Lung (tissue), 12 donors: ENCODE data around the gene GALNS. TPM values are rescaled to one million over a fixed set of nuclear protein-coding genes. Genes with fewer than 3 reads are reported as not detected.

Experiments
- ATAC-seq: fragments of 200-7000 bp; cut with Tn5 transposase; one replicate; pipeline ENCODE4 v1.9.1; 2020; ENCODE audit warnings: moderate number of reproducible peaks; ENCODE audit not compliant: insufficient read depth, low FRiP score
- DNase-seq, 3 donors: peaks; one replicate each; pipeline ENCODE4 v3.0.0-alpha.2; 2013 to 2017
- H3K27ac ChIP-seq, 2 donors: one replicate each; pipeline ENCODE4 v1.5.1; 2013; ENCODE audit warnings: mild to moderate bottlenecking in 2 of 2, moderate library complexity in 2 of 2, control low read depth in 1 of 2, inconsistent platforms in 1 of 2, low read depth in 1 of 2, low read length in 1 of 2
- H3K27me3 ChIP-seq, 3 donors: one replicate each; pipeline ENCODE4 v1.5.1; 2013; ENCODE audit warnings: low read length in 2 of 3; ENCODE audit not compliant: control insufficient read depth in 3 of 3, insufficient read depth in 3 of 3
- H3K36me3 ChIP-seq, 4 donors: one replicate each; pipeline ENCODE4 v1.5.1; 2013; ENCODE audit warnings: low read length in 4 of 4, mild to moderate bottlenecking in 1 of 4, moderate library complexity in 1 of 4; ENCODE audit not compliant: control insufficient read depth in 4 of 4, insufficient read depth in 4 of 4
- H3K4me1 ChIP-seq, 5 donors: one replicate each; pipeline ENCODE4 v1.5.1; 2013; ENCODE audit warnings: low read length in 5 of 5, mild to moderate bottlenecking in 2 of 5, moderate library complexity in 1 of 5; ENCODE audit not compliant: control insufficient read depth in 5 of 5, insufficient read depth in 5 of 5
- H3K4me3 ChIP-seq: one replicate; pipeline ENCODE4 v1.5.1; 2013; ENCODE audit warnings: mild to moderate bottlenecking, control low read depth, moderate library complexity
- H3K9ac ChIP-seq, 2 donors: one replicate each; pipeline ENCODE4 v1.5.1; 2013; ENCODE audit warnings: low read length in 2 of 2, control low read depth in 1 of 2; ENCODE audit not compliant: insufficient read depth in 1 of 2
- H3K9me3 ChIP-seq, 4 donors: one replicate each; pipeline ENCODE4 v1.5.1; 2013; ENCODE audit warnings: low read length in 3 of 4, mild to moderate bottlenecking in 1 of 4, moderate library complexity in 1 of 4; ENCODE audit not compliant: control insufficient read depth in 4 of 4, insufficient read depth in 3 of 4
- CTCF ChIP-seq: IDR thresholded peaks from 2 replicates; pipeline ENCODE4 v1.5.1; 2012; ENCODE audit warnings: mild to moderate bottlenecking; ENCODE audit errors: control extremely low read depth, extremely low read depth
- WGBS, 2 donors: extraction: QIAGEN DNeasy Blood & Tissue Kit; methylation state at CpG; one replicate each; pipeline ENCODE4 v1.1.7; 2013; 5-methylcytosine and 5-hydroxymethylcytosine counted together
- polyA plus RNA-seq, 2 donors: library from polyadenylated mRNA; stranded (reverse); fragments of 200-250 nt; gene quantifications; one replicate each; pipeline ENCODE4 v1.2.1, GENCODE V29; 2013
- total RNA-seq, 2 donors: library from RNA; depleted of rRNA in 1 of 2; stranded (reverse); fragments of >200 nt in 1 of 2; gene quantifications; one replicate each; pipeline ENCODE4 v1.2.1, GENCODE V29; 2014 to 2021
- donor health status: control.
- donor health status: control.
- donor health status: Bipolar disorder and iron deficiency.
- donor health status: healthy.
- donor health status: DM: yes; HTN: yes; CAD: no.

Gene GALNS
- total and polyA plus RNA-seq, 4 donors: 21.4 to 61.9 (median 30.3) TPM

GRCh38 chr16:88862968-88863367, 6.2 kb upstream of the GALNS start:
- H3K27ac ChIP-seq: no peak overlapping the region
- DNase-seq (no peak), ATAC-seq (no peak)
- no peak for TF ChIP-seq CTCF
- H3K4me1 ChIP-seq: peaks cover 0 to 11% (median 5%) of the 10 kb centered on the region in 5 donors
- 91 to 92% methylated on average over 25 of the region's 25 CpGs for WGBS, 2 donors
- no peaks in the 10 kb centered on the region for H3K9me3 ChIP-seq
- H3K9ac ChIP-seq: no peak overlapping the region
- H3K27me3 ChIP-seq: no peaks in the 10 kb centered on the region
- peaks cover 0 to 30% (median 21%) of the 10 kb centered on the region in 4 donors for H3K36me3 ChIP-seq
- no peak overlapping the region for H3K4me3 ChIP-seq

GRCh38 chr16:88861359-88861758, 4.6 kb upstream of the GALNS start:
- Histone ChIP-seq H3K27ac (no peak overlapping the region), H3K4me3 (no peak overlapping the region), H3K36me3 (peaks cover 0 to 30% (median 21%) of the 10 kb centered on the region in 4 donors), H3K9ac (no peak overlapping the region), H3K4me1 (peaks cover 0 to 13% (median 5%) of the 10 kb centered on the region in 5 donors), H3K9me3 (no peaks in the 10 kb centered on the region), H3K27me3 (no peaks in the 10 kb centered on the region)
- no peak for TF ChIP-seq CTCF
- ATAC-seq: no peak
- DNase-seq: no peak
- 93 to 98% methylated on average over 19 of the region's 19 CpGs for WGBS, 2 donors

- Histone ChIP-seq H3K9me3 (no peaks in the 10 kb centered on the region), H3K4me1 (peaks cover 0 to 16% (median 7%) of the 10 kb centered on the region in 5 donors), H3K9ac (no peak overlapping the region), H3K4me3 (no peak overlapping the region), H3K27ac (no peak overlapping the region), H3K36me3 (peaks cover 0 to 30% (median 21%) of the 10 kb centered on the region in 4 donors), H3K27me3 (no peaks in the 10 kb centered on the region)
- TF ChIP-seq CTCF: no peak
- WGBS, 2 donors: 82 to 87% methylated on average over 20 of the region's 20 CpGs
- DNase-seq (no peak), ATAC-seq (no peak)
Measured at GRCh38 chr16:88859381-88860091, 2.8 kb upstream of the GALNS start.
